ENCODE measurements around the gene ADSL. TPM values are rescaled to one million over a fixed set of nuclear protein-coding genes. Genes with fewer than 3 reads are reported as not detected.
A peak's percentile ranks its signal among the peaks of the same experiment; 100 is the strongest.

The ADSL gene
- total and polyA plus RNA-seq, 2 donors, result 58.0 to 104 TPM

- no peak overlapping the region for H3K4me3 ChIP-seq (ENCODE audit: low read length in 2 of 2)
- DNase-seq (ENCODE audit: low read depth in 6 of 9, low spot score in 9 of 9), result peak in 1 of 9 donors; percentile 35
- peaks cover 25 to 41% of the 10 kb centered on the region in 2 donors for H3K4me1 ChIP-seq (ENCODE audit: control insufficient read depth in 2 of 2, insufficient read depth in 2 of 2, low read length in 2 of 2)
- peak overlapping the region; percentile 15 to 61 for H3K27ac ChIP-seq (ENCODE audit: low read depth in 1 of 2, low read length in 1 of 2)
- 52% methylated on average over 5 of the region's 5 CpGs for WGBS
- H3K9me3 ChIP-seq (ENCODE audit: control insufficient read depth in 2 of 2, insufficient read depth in 1 of 2, low read length in 1 of 2), result no peaks in the 10 kb centered on the region
- no peaks in the 10 kb centered on the region for H3K36me3 ChIP-seq (ENCODE audit: control insufficient read depth in 2 of 2, insufficient read depth in 2 of 2, low read length in 1 of 2)
- no peaks in the 10 kb centered on the region for H3K27me3 ChIP-seq (ENCODE audit: control insufficient read depth in 2 of 2, insufficient read depth in 1 of 2, low read length in 1 of 2)
Observed at GRCh38 chr22:40387746-40388145, 41.4 kb downstream of the ADSL start.

- H3K36me3 ChIP-seq (ENCODE audit: control insufficient read depth in 2 of 2, insufficient read depth in 2 of 2, low read length in 1 of 2), result no peaks in the 10 kb centered on the region
Observed at GRCh38 chr22:40388231-40388630, 41.9 kb downstream of the ADSL start.

GRCh38 chr22:40391417-40391816 lies 45.1 kb downstream of the ADSL start:
- peaks cover 0 to 6% of the 10 kb centered on the region in 2 donors for H3K36me3 ChIP-seq (ENCODE audit: control insufficient read depth in 2 of 2, insufficient read depth in 2 of 2, low read length in 1 of 2)
- WGBS, result 94% methylated on average over 2 of the region's 2 CpGs
- no peaks in the 10 kb centered on the region for H3K27me3 ChIP-seq (ENCODE audit: control insufficient read depth in 2 of 2, insufficient read depth in 1 of 2, low read length in 1 of 2)
- no peak overlapping the region for H3K4me3 ChIP-seq (ENCODE audit: low read length in 2 of 2)
- H3K4me1 ChIP-seq (ENCODE audit: control insufficient read depth in 2 of 2, insufficient read depth in 2 of 2, low read length in 2 of 2), result peaks cover 10 to 32% of the 10 kb centered on the region in 2 donors
- H3K9me3 ChIP-seq (ENCODE audit: control insufficient read depth in 2 of 2, insufficient read depth in 1 of 2, low read length in 1 of 2), result no peaks in the 10 kb centered on the region
- H3K27ac ChIP-seq (ENCODE audit: low read depth in 1 of 2, low read length in 1 of 2), result no peak overlapping the region
- DNase-seq (ENCODE audit: low read depth in 6 of 9, low spot score in 9 of 9), result no peak

More at GRCh38 chr22:40388231-40388630, 41.9 kb downstream of the ADSL start:
- WGBS, result 18% methylated on average over 4 of the region's 4 CpGs
- peak in 3 of 9 donors; percentile 16 to 59 (median 35) for DNase-seq (ENCODE audit: low read depth in 6 of 9, low spot score in 9 of 9)
- Histone ChIP-seq H3K27ac (ENCODE audit: low read depth in 1 of 2, low read length in 1 of 2) (peak overlapping the region; percentile 15 to 61), H3K4me3 (ENCODE audit: low read length in 2 of 2) (no peak overlapping the region), H3K4me1 (ENCODE audit: control insufficient read depth in 2 of 2, insufficient read depth in 2 of 2, low read length in 2 of 2) (peaks cover 25 to 41% of the 10 kb centered on the region in 2 donors), H3K27me3 (ENCODE audit: control insufficient read depth in 2 of 2, insufficient read depth in 1 of 2, low read length in 1 of 2) (no peaks in the 10 kb centered on the region), H3K9me3 (ENCODE audit: control insufficient read depth in 2 of 2, insufficient read depth in 1 of 2, low read length in 1 of 2) (no peaks in the 10 kb centered on the region)

DNA sequence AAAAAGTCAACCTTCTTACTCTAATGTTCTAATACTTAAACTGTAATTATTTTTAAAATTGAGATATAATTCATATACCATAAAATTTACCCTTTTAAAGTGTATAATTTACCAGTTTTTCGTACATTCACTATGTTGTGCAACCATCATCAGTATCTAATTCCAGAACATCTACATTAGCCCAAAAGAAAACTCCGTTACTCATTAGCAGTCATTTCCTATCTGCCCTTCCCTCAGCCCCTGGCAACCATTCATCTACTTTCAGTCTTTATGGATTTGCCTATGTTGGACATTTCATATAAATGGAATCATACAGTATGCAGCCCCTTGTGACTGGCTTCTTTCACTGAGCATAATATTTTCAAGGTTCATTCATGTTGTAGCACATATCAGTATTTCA lies 46.3 kb downstream of the ADSL start:
- WGBS, result 98% methylated on average over 2 of the region's 2 CpGs
- H3K4me1 ChIP-seq (ENCODE audit: control insufficient read depth in 2 of 2, insufficient read depth in 2 of 2, low read length in 2 of 2), result peaks cover 8 to 36% of the 10 kb centered on the region in 2 donors

GRCh38 chr22:40394607-40395006 lies 48.3 kb downstream of the ADSL start:
- Histone ChIP-seq H3K4me1 (ENCODE audit: control insufficient read depth in 2 of 2, insufficient read depth in 2 of 2, low read length in 2 of 2) (peaks cover 5 to 41% of the 10 kb centered on the region in 2 donors), H3K27ac (ENCODE audit: low read depth in 1 of 2, low read length in 1 of 2) (no peak overlapping the region)

More for the DNA sequence above, 46.3 kb downstream of the ADSL start:
- DNase-seq (ENCODE audit: low read depth in 6 of 9, low spot score in 9 of 9), result no peak
- Histone ChIP-seq H3K36me3 (ENCODE audit: control insufficient read depth in 2 of 2, insufficient read depth in 2 of 2, low read length in 1 of 2) (peaks cover 6 to 8% of the 10 kb centered on the region in 2 donors), H3K27me3 (ENCODE audit: control insufficient read depth in 2 of 2, insufficient read depth in 1 of 2, low read length in 1 of 2) (no peaks in the 10 kb centered on the region), H3K9me3 (ENCODE audit: control insufficient read depth in 2 of 2, insufficient read depth in 1 of 2, low read length in 1 of 2) (peaks cover 0 to 4% of the 10 kb centered on the region in 2 donors), H3K27ac (ENCODE audit: low read depth in 1 of 2, low read length in 1 of 2) (no peak overlapping the region), H3K4me3 (ENCODE audit: low read length in 2 of 2) (no peak overlapping the region)

DNA sequence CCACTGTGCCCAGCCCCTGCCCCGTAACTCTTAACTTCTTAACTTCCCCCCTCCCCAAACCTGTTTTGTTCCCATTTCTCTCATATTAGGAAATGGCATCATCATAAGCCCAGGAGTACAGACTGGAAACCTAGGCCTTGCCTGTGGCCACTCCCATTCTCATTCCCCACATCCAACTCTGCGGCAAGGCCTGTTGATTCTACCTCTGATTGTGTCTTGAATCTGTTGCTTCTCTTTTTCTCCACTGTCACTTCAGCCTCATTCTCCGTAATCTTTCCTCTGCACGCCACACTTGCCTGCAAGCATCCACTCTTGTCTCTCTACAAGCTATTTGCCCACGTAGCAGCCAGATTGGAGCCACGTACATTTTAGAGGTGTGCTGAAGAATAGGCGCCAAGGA lies 49.3 kb downstream of the ADSL start:
- H3K27me3 ChIP-seq (ENCODE audit: control insufficient read depth in 2 of 2, insufficient read depth in 1 of 2, low read length in 1 of 2), result no peaks in the 10 kb centered on the region
- H3K4me3 ChIP-seq (ENCODE audit: low read length in 2 of 2), result no peak overlapping the region
- H3K27ac ChIP-seq (ENCODE audit: low read depth in 1 of 2, low read length in 1 of 2), result no peak overlapping the region
- 92% methylated on average over 7 of the region's 7 CpGs for WGBS
- no peak for DNase-seq (ENCODE audit: low read depth in 6 of 9, low spot score in 9 of 9)
- H3K4me1 ChIP-seq (ENCODE audit: control insufficient read depth in 2 of 2, insufficient read depth in 2 of 2, low read length in 2 of 2), result peaks cover 14 to 51% of the 10 kb centered on the region in 2 donors
- peaks cover 6 to 8% of the 10 kb centered on the region in 2 donors for H3K36me3 ChIP-seq (ENCODE audit: control insufficient read depth in 2 of 2, insufficient read depth in 2 of 2, low read length in 1 of 2)
- H3K9me3 ChIP-seq (ENCODE audit: control insufficient read depth in 2 of 2, insufficient read depth in 1 of 2, low read length in 1 of 2), result peaks cover 0 to 4% of the 10 kb centered on the region in 2 donors

More at GRCh38 chr22:40394607-40395006, 48.3 kb downstream of the ADSL start:
- Histone ChIP-seq H3K9me3 (ENCODE audit: control insufficient read depth in 2 of 2, insufficient read depth in 1 of 2, low read length in 1 of 2) (peaks cover 0 to 4% of the 10 kb centered on the region in 2 donors), H3K27me3 (ENCODE audit: control insufficient read depth in 2 of 2, insufficient read depth in 1 of 2, low read length in 1 of 2) (no peaks in the 10 kb centered on the region), H3K4me3 (ENCODE audit: low read length in 2 of 2) (no peak overlapping the region), H3K36me3 (ENCODE audit: control insufficient read depth in 2 of 2, insufficient read depth in 2 of 2, low read length in 1 of 2) (peaks cover 6 to 8% of the 10 kb centered on the region in 2 donors)
- WGBS, result 34% methylated on average over 3 of the region's 3 CpGs
- no peak for DNase-seq (ENCODE audit: low read depth in 6 of 9, low spot score in 9 of 9)

DNA sequence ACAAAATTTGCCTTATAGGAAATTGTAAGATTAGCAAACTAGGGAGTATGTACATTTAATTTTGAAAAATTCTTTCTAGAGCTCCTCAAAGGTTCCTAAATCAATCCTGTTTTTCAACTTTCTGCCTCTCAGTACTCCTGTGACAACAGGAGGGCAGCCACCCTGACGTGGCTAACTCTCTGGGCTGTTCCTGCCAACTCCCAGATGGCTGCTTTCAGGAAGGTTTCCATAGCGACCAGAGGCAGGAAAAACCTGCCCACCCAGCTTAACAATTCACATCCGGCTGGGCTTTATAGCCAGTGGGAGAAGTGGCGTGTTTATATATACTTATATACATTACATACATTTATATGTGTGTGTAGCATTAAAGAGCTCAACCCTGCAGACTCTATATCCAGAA lies 50.6 kb downstream of the ADSL start:
- Histone ChIP-seq H3K36me3 (ENCODE audit: control insufficient read depth in 2 of 2, insufficient read depth in 2 of 2, low read length in 1 of 2) (peaks cover 6 to 13% of the 10 kb centered on the region in 2 donors), H3K27me3 (ENCODE audit: control insufficient read depth in 2 of 2, insufficient read depth in 1 of 2, low read length in 1 of 2) (no peaks in the 10 kb centered on the region), H3K9me3 (ENCODE audit: control insufficient read depth in 2 of 2, insufficient read depth in 1 of 2, low read length in 1 of 2) (peaks cover 0 to 4% of the 10 kb centered on the region in 2 donors), H3K4me3 (ENCODE audit: low read length in 2 of 2) (no peak overlapping the region), H3K27ac (ENCODE audit: low read depth in 1 of 2, low read length in 1 of 2) (peak overlapping the region in 1 of 2 donors; percentile 41), H3K4me1 (ENCODE audit: control insufficient read depth in 2 of 2, insufficient read depth in 2 of 2, low read length in 2 of 2) (peaks cover 24 to 57% of the 10 kb centered on the region in 2 donors)
- no peak for DNase-seq (ENCODE audit: low read depth in 6 of 9, low spot score in 9 of 9)
- WGBS, result 78% methylated on average over 4 of the region's 4 CpGs

GRCh38 chr22:40397396-40397795 lies 51.1 kb downstream of the ADSL start:
- DNase-seq (ENCODE audit: low read depth in 6 of 9, low spot score in 9 of 9), result no peak
- 66% methylated on average over 1 of the region's 1 CpG for WGBS
- Histone ChIP-seq H3K4me1 (ENCODE audit: control insufficient read depth in 2 of 2, insufficient read depth in 2 of 2, low read length in 2 of 2) (peaks cover 28 to 63% of the 10 kb centered on the region in 2 donors), H3K9me3 (ENCODE audit: control insufficient read depth in 2 of 2, insufficient read depth in 1 of 2, low read length in 1 of 2) (peaks cover 0 to 4% of the 10 kb centered on the region in 2 donors), H3K27me3 (ENCODE audit: control insufficient read depth in 2 of 2, insufficient read depth in 1 of 2, low read length in 1 of 2) (no peaks in the 10 kb centered on the region), H3K36me3 (ENCODE audit: control insufficient read depth in 2 of 2, insufficient read depth in 2 of 2, low read length in 1 of 2) (peaks cover 6 to 17% of the 10 kb centered on the region in 2 donors), H3K4me3 (ENCODE audit: low read length in 2 of 2) (no peak overlapping the region), H3K27ac (ENCODE audit: low read depth in 1 of 2, low read length in 1 of 2) (peak overlapping the region in 1 of 2 donors; percentile 41)

DNA sequence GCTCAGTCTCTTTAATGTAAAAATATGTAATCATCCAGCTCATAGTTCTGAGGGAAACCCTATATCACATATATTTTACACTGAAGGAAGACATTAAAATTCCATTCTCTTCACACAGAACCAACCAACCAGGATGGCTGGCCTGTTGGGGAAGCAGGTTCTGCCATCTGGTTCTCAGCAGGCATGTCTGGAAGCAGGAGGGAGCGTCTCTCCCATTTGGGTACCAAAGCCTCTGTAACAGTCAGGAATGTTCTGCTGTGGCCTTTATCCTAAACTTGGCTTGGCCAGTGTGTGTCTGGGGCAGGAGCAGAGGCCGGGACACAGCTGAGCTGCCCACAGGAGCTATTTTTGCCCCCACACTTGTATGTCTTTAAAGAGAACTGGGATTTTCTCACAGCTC lies 53.3 kb downstream of the ADSL start:
- Histone ChIP-seq H3K9me3 (ENCODE audit: control insufficient read depth in 2 of 2, insufficient read depth in 1 of 2, low read length in 1 of 2) (peaks cover 0 to 4% of the 10 kb centered on the region in 2 donors), H3K4me1 (ENCODE audit: control insufficient read depth in 2 of 2, insufficient read depth in 2 of 2, low read length in 2 of 2) (peaks cover 28 to 73% of the 10 kb centered on the region in 2 donors), H3K4me3 (ENCODE audit: low read length in 2 of 2) (no peak overlapping the region), H3K36me3 (ENCODE audit: control insufficient read depth in 2 of 2, insufficient read depth in 2 of 2, low read length in 1 of 2) (peaks cover 16 to 32% of the 10 kb centered on the region in 2 donors), H3K27ac (ENCODE audit: low read depth in 1 of 2, low read length in 1 of 2) (peak overlapping the region; percentile 52 to 68), H3K27me3 (ENCODE audit: control insufficient read depth in 2 of 2, insufficient read depth in 1 of 2, low read length in 1 of 2) (no peaks in the 10 kb centered on the region)
- no peak for DNase-seq (ENCODE audit: low read depth in 6 of 9, low spot score in 9 of 9)
- WGBS, result 59% methylated on average over 2 of the region's 2 CpGs
